ENCODE results near the gene SPC24. TPM values are rescaled to one million over a fixed set of nuclear protein-coding genes. Genes with fewer than 3 reads are reported as not detected.

Gene SPC24
- total RNA-seq, 1 experiment from 2014 or later, result 36.4 TPM

DNA sequence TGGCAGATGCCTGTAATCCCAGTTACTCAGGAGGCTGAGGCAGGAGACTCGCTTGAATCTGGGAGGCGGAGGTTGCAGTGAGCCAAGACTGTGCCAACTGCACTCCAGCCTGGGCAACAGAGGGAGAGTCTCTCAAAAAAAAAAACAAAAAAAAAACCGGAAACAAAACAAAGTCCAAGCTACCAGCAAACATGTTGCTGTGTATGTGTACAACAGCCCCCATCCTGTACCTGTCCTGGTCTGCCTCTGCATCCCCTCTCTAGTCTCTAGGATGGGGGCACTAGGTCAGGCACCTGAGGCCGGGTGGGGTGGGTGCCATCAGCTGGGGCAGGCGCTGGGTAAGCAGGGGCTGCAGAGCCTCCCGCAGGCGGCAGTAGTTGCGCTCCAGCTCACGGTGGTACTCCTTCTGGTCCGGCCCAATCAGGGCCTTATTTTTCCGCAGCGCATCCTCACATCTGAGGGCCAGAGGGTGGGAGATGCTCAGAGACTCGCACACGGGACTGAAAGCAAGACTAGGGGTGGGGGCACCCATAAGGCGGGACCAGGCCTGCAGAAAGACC lies 44.5 kb upstream of the SPC24 start:
- no peak for DNase-seq
- Mint-ChIP-seq H3K36me3 (ENCODE audit: insufficient read depth, unreplicated experiment) (peaks cover 20% of the 10 kb centered on the region), H3K9me3 (ENCODE audit: low read depth, unreplicated experiment) (no peaks in the 10 kb centered on the region), H3K4me1 (ENCODE audit: low read depth, unreplicated experiment) (peaks cover 20% of the 10 kb centered on the region), H3K27me3 (ENCODE audit: unreplicated experiment) (no peaks in the 10 kb centered on the region), H3K4me3 (ENCODE audit: low read depth, unreplicated experiment) (no peak overlapping the region), H3K27ac (ENCODE audit: unreplicated experiment) (no peak overlapping the region)
- intact Hi-C loops (cut with micrococcal nuclease; ENCODE audit: unreplicated experiment), result loop anchor here (10.0 kb wide), 1 partner anchor 165 kb away; no protein-coding TSS in a partner anchor
- TF ChIP-seq CTCF (IDR thresholded peaks at IDR 0.05; ENCODE audit: unreplicated experiment), result no peak
- CTCF ChIA-PET, result no interaction called here
- no TSS peak for BruUV-seq (replicated peaks)

GRCh38 chr19:11199517-11199916 lies 43.9 kb upstream of the SPC24 start:
- BruUV-seq (replicated peaks), result no TSS peak
- Mint-ChIP-seq H3K4me1 (ENCODE audit: low read depth, unreplicated experiment) (peaks cover 18% of the 10 kb centered on the region), H3K9me3 (ENCODE audit: low read depth, unreplicated experiment) (no peaks in the 10 kb centered on the region), H3K27me3 (ENCODE audit: unreplicated experiment) (no peaks in the 10 kb centered on the region), H3K27ac (ENCODE audit: unreplicated experiment) (no peak overlapping the region), H3K36me3 (ENCODE audit: insufficient read depth, unreplicated experiment) (peaks cover 20% of the 10 kb centered on the region), H3K4me3 (ENCODE audit: low read depth, unreplicated experiment) (no peak overlapping the region)
- CTCF ChIA-PET, result interaction anchor here (1.1 kb wide), 1 partner anchor 57 kb away, joined by 3 read pairs; no protein-coding TSS in a partner anchor
- no peak for TF ChIP-seq CTCF (IDR thresholded peaks at IDR 0.05; ENCODE audit: unreplicated experiment)
- intact Hi-C loops (cut with micrococcal nuclease; ENCODE audit: unreplicated experiment), result no loop called here
- DNase-seq, result no peak

- Mint-ChIP-seq H3K36me3 (ENCODE audit: insufficient read depth, unreplicated experiment) (peaks cover 16% of the 10 kb centered on the region), H3K27ac (ENCODE audit: unreplicated experiment) (no peak overlapping the region), H3K4me1 (ENCODE audit: low read depth, unreplicated experiment) (peaks cover 12% of the 10 kb centered on the region), H3K9me3 (ENCODE audit: low read depth, unreplicated experiment) (no peaks in the 10 kb centered on the region), H3K27me3 (ENCODE audit: unreplicated experiment) (no peaks in the 10 kb centered on the region), H3K4me3 (ENCODE audit: low read depth, unreplicated experiment) (no peak overlapping the region)
- intact Hi-C loops (cut with micrococcal nuclease; ENCODE audit: unreplicated experiment), result no loop called here
- no peak for TF ChIP-seq CTCF (IDR thresholded peaks at IDR 0.05; ENCODE audit: unreplicated experiment)
- DNase-seq, result no peak
- CTCF ChIA-PET, result interaction anchor here (1.1 kb wide), 1 partner anchor 56 kb away, joined by 3 read pairs; no protein-coding TSS in a partner anchor
- TSS peak; percentile 30 for BruUV-seq (replicated peaks)
Observed at GRCh38 chr19:11198769-11199424, 43.3 kb upstream of the SPC24 start.

- CTCF ChIA-PET, result interaction anchor here (1.1 to 1.5 kb wide), 2 partner anchors 55 to 183 kb away, joined by 3 read pairs; no protein-coding TSS in a partner anchor
- peaks cover 5% of the 10 kb centered on the region for H3K4me1 Mint-ChIP-seq (ENCODE audit: low read depth, unreplicated experiment)
- no peak overlapping the region for H3K27ac Mint-ChIP-seq (ENCODE audit: unreplicated experiment)
- no peaks in the 10 kb centered on the region for H3K27me3 Mint-ChIP-seq (ENCODE audit: unreplicated experiment)
- no peaks in the 10 kb centered on the region for H3K9me3 Mint-ChIP-seq (ENCODE audit: low read depth, unreplicated experiment)
- no peak for DNase-seq
- H3K4me3 Mint-ChIP-seq (ENCODE audit: low read depth, unreplicated experiment), result peak overlapping the region; percentile 66
- no peak for TF ChIP-seq CTCF (IDR thresholded peaks at IDR 0.05; ENCODE audit: unreplicated experiment)
- intact Hi-C loops (cut with micrococcal nuclease; ENCODE audit: unreplicated experiment), result no loop called here
- peaks cover 11% of the 10 kb centered on the region for H3K36me3 Mint-ChIP-seq (ENCODE audit: insufficient read depth, unreplicated experiment)
- no TSS peak for BruUV-seq (replicated peaks)
Observed at GRCh38 chr19:11198175-11198534, 42.6 kb upstream of the SPC24 start.

All from Calu3 (cell line).